ENCODE results near the gene LGALS3BP.

DNA sequence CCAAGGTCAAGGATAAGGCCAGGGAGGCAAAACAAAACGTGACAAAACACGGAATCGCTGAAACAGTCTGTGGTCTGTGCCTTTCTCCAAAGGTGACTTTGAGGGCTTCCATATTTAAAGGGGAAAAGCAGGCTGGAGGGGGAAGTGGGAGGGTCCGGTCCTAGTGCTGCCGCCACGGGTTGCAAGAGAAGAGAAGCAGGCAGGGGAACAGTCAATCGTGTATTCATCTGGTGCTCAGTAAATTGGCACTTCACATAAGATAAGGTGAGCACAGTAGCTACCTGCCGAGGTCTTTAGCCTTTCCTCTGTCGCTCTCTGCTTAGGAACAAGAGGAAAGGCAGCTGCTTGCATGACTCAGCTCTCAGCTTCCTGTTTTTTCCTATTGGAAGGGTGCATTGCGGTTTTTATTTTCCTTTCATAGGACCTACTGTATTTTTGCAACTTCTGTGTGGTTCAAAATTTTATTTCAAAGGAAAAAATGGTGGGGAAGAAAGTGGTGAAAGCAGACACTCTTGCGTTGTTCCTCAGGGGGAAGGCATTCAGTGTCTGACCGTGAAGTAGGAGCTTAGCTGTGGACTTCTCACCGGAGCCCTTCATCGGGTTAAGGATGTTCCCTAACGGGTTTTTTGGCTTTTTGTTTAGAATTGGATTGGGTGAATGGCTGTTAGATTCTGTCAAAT lies 7.1 kb upstream of the LGALS3BP start:
- TF ChIP-seq CTCF (conservative IDR thresholded peaks at IDR 0.05) (no peak), EZH2 (IDR thresholded peaks at IDR 0.05; ENCODE audit: low read depth) (no peak)

Measured in PC-9 (cell line).